GM23338 (cell line): Measurements from ENCODE around the gene S100A5. TPM values are rescaled to one million over a fixed set of nuclear protein-coding genes. Genes with fewer than 3 reads are reported as not detected.
A peak's percentile ranks its signal among the peaks of the same experiment; 100 is the strongest.

ENCODE experiments used
- ATAC-seq: fragments of 200-7000 bp; cut with Tn5 transposase; 3 replicates; pipeline ENCODE4 v1.9.1; 2020
- DNase-seq: peaks from one replicate; pipeline ENCODE4 v3.0.0-alpha.2; 2015; ENCODE audit warnings: low spot score
- H2AFZ ChIP-seq: fragments of 200-600 bp; sonication (generic); 2 replicates; pipeline ENCODE4 v1.8.0; 2016; ENCODE audit warnings: antibody characterized with exemption, mild to moderate bottlenecking, moderate library complexity
- H3F3A ChIP-seq: fragments of 200-600 bp; sonication (generic); replicated peaks from 2 replicates; pipeline ENCODE4 v1.8.0; 2017; ENCODE audit warnings: antibody characterized with exemption, mixed run types, low read depth
- H3K27ac ChIP-seq: fragments of 200-600 bp; sonication (generic); 2 replicates; pipeline ENCODE4 v1.6.1; 2016; ENCODE audit warnings: low read depth
- H3K27me3 ChIP-seq: fragments of 200-600 bp; sonication (generic); 2 replicates; pipeline ENCODE4 v1.8.0; 2016; ENCODE audit warnings: mild to moderate bottlenecking, mixed run types, moderate library complexity; ENCODE audit not compliant: insufficient read depth
- H3K36me3 ChIP-seq: fragments of 200-600 bp; sonication (generic); 2 replicates; pipeline ENCODE4 v1.8.0; 2016; ENCODE audit warnings: mild to moderate bottlenecking; ENCODE audit not compliant: insufficient read depth
- H3K4me1 ChIP-seq: fragments of 200-600 bp; sonication (generic); 2 replicates; pipeline ENCODE4 v1.8.0; 2016; ENCODE audit warnings: mild to moderate bottlenecking, moderate library complexity; ENCODE audit not compliant: insufficient read depth
- H3K4me2 ChIP-seq: fragments of 200-600 bp; sonication (generic); 2 replicates; pipeline ENCODE4 v1.7.1; 2017; ENCODE audit warnings: mixed run types
- H3K4me3 ChIP-seq: fragments of 200-600 bp; sonication (generic); 2 replicates; pipeline ENCODE4 v1.6.1; 2016; ENCODE audit warnings: mixed run types
- H3K79me2 ChIP-seq: fragments of 200-600 bp; sonication (generic); replicated peaks from 2 replicates; pipeline ENCODE4 v1.8.0; 2017; ENCODE audit warnings: mild to moderate bottlenecking; ENCODE audit not compliant: insufficient read depth
- H3K9me2 ChIP-seq: fragments of 200-600 bp; sonication (generic); 2 replicates; pipeline ENCODE4 v1.8.0; 2017; ENCODE audit not compliant: insufficient read depth
- H4K20me1 ChIP-seq: fragments of 200-600 bp; sonication (generic); replicated peaks from 2 replicates; pipeline ENCODE4 v1.8.0; 2017; ENCODE audit warnings: mild to moderate bottlenecking; ENCODE audit not compliant: insufficient read depth
- H3K27ac Mint-ChIP-seq: 2 replicates; pipeline ENCODE4 v1.8.0; 2020; ENCODE audit warnings: inconsistent platforms, mild to moderate bottlenecking, moderate library complexity, mixed read lengths
- H3K27me3 Mint-ChIP-seq: 3 replicates; pipeline ENCODE4 v1.8.0; 2022; ENCODE audit warnings: low read depth, mild to moderate bottlenecking, moderate library complexity, mixed read lengths, inconsistent platforms; ENCODE audit not compliant: insufficient read depth, poor library complexity
- H3K36me3 Mint-ChIP-seq: 3 replicates; pipeline ENCODE4 v1.8.0; 2021; ENCODE audit warnings: low read depth, mild to moderate bottlenecking, inconsistent platforms, moderate library complexity, mixed read lengths
- H3K4me1 Mint-ChIP-seq: 3 replicates; pipeline ENCODE4 v1.8.0; 2020; ENCODE audit warnings: mild to moderate bottlenecking, inconsistent platforms, mixed read lengths
- H3K4me3 Mint-ChIP-seq: 3 replicates; pipeline ENCODE4 v1.8.0; 2021; ENCODE audit warnings: moderate library complexity, mild to moderate bottlenecking, inconsistent platforms, mixed read lengths
- H3K9me3 Mint-ChIP-seq: 3 replicates; pipeline ENCODE4 v1.8.0; 2020; ENCODE audit warnings: moderate library complexity, mild to moderate bottlenecking, inconsistent platforms, mixed read lengths
- CREB1 ChIP-seq: fragments of 250-450 bp; sonication (Bioruptor Pico); IDR thresholded peaks from 2 replicates; pipeline ENCODE4 v1.5.0; 2020; ENCODE audit warnings: low read depth, mild to moderate bottlenecking, moderate library complexity
- CTCF ChIP-seq, 2 experiments: fragments of 200-600 bp in 1 of 2; sonication (generic) in 1 of 2; conservative IDR thresholded peaks; 2 replicates each; pipeline versions ENCODE4 v1.5.1 to v1.6.1; 2016 to 2017; ENCODE audit warnings: antibody characterized with exemption in 2 of 2, low read depth in 2 of 2, mild to moderate bottlenecking in 2 of 2, moderate library complexity in 1 of 2
- ETS1 ChIP-seq: IDR thresholded peaks from 2 replicates; pipeline ENCODE4 v1.6.1; 2016; ENCODE audit warnings: antibody characterized with exemption
- EZH2 ChIP-seq: fragments of 200-600 bp; sonication (generic); IDR thresholded peaks from one replicate; pipeline ENCODE4 v1.8.0; 2017; ENCODE audit warnings: antibody characterized with exemption, mild to moderate bottlenecking, low read depth; ENCODE audit not compliant: unreplicated experiment
- EZH2phosphoT487 ChIP-seq: fragments of 200-600 bp; sonication (generic); IDR thresholded peaks from one replicate; pipeline ENCODE4 v1.8.1; 2018; ENCODE audit warnings: antibody characterized with exemption; ENCODE audit not compliant: unreplicated experiment
- JUNB ChIP-seq: IDR thresholded peaks from one replicate; pipeline ENCODE4 v1.6.1; 2016; ENCODE audit warnings: antibody characterized with exemption; ENCODE audit not compliant: unreplicated experiment
- NANOG ChIP-seq: IDR thresholded peaks from 2 replicates; pipeline ENCODE4 v1.6.1; 2016; ENCODE audit warnings: antibody characterized with exemption, borderline replicate concordance
- POLR2AphosphoS5 ChIP-seq: IDR thresholded peaks from 2 replicates; pipeline ENCODE4 v1.6.1; 2016; ENCODE audit warnings: antibody characterized with exemption, low read depth
- STAT1 ChIP-seq: IDR thresholded peaks from one replicate; pipeline ENCODE4 v1.6.1; 2016; ENCODE audit warnings: antibody characterized with exemption; ENCODE audit not compliant: unreplicated experiment
- ZNF114 ChIP-seq: fragments of 250-450 bp; sonication (Bioruptor Pico); IDR thresholded peaks from 2 replicates; pipeline ENCODE4 v1.5.0; 2020; ENCODE audit warnings: mild to moderate bottlenecking, moderate library complexity
- ZNF331 ChIP-seq: fragments of 250-450 bp; sonication (Bioruptor Pico); IDR thresholded peaks from 2 replicates; pipeline ENCODE4 v1.5.0; 2020; ENCODE audit warnings: low read depth, mild to moderate bottlenecking, moderate library complexity
- ZNF462 ChIP-seq: fragments of 250-450 bp; sonication (Bioruptor Pico); IDR thresholded peaks from 2 replicates; pipeline ENCODE4 v1.5.0; 2020; ENCODE audit warnings: mild to moderate bottlenecking, moderate library complexity
- polyA plus RNA-seq: library from polyadenylated mRNA; unstranded; fragments of >200 nt; fragmentation: Nextera tagmentation; extraction: Ambion mirVana; gene quantifications from 2 replicates; pipeline ENCODE4 v1.2.1, GENCODE V29; 2016
- total RNA-seq: library from RNA; depleted of rRNA; stranded (reverse); fragments of >200 nt; shearing (Covaris generic); gene quantifications from 2 replicates; pipeline ENCODE4 v1.2.3, GENCODE V29; 2014
- TF ChIP-seq, protein P1 (sequence below): IDR thresholded peaks from one replicate; pipeline ENCODE4 v1.6.1; 2018; ENCODE audit warnings: antibody characterized with exemption; ENCODE audit not compliant: unreplicated experiment

The S100A5 gene
- total and polyA plus RNA-seq, 2 experiments from 2014 or later: 0.47 TPM; not detected in 1

- Mint-ChIP-seq H3K4me3 (peak within 1 kb of the TSS; percentile 15; the same call in 1 of the 3 replicates), H3K4me1 (peaks cover 36% of the 10 kb centered on the region), H3K9me3 (no peaks in the 10 kb centered on the region), H3K27me3 (peaks cover 17% of the 10 kb centered on the region), H3K36me3 (no peaks in the 10 kb centered on the region), H3K27ac (peak within 1 kb of the TSS; percentile 96)
- peak within 1 kb of the TSS; percentile 85 for H2AFZ ChIP-seq
- peaks cover 6% of the 10 kb centered on the region; the same call in 1 of the 2 replicates for H3F3A ChIP-seq
- no peak for TF ChIP-seq STAT1
- no peak for TF ChIP-seq ETS1
- TF ChIP-seq EZH2: no peak
- TF ChIP-seq, protein P1, sequence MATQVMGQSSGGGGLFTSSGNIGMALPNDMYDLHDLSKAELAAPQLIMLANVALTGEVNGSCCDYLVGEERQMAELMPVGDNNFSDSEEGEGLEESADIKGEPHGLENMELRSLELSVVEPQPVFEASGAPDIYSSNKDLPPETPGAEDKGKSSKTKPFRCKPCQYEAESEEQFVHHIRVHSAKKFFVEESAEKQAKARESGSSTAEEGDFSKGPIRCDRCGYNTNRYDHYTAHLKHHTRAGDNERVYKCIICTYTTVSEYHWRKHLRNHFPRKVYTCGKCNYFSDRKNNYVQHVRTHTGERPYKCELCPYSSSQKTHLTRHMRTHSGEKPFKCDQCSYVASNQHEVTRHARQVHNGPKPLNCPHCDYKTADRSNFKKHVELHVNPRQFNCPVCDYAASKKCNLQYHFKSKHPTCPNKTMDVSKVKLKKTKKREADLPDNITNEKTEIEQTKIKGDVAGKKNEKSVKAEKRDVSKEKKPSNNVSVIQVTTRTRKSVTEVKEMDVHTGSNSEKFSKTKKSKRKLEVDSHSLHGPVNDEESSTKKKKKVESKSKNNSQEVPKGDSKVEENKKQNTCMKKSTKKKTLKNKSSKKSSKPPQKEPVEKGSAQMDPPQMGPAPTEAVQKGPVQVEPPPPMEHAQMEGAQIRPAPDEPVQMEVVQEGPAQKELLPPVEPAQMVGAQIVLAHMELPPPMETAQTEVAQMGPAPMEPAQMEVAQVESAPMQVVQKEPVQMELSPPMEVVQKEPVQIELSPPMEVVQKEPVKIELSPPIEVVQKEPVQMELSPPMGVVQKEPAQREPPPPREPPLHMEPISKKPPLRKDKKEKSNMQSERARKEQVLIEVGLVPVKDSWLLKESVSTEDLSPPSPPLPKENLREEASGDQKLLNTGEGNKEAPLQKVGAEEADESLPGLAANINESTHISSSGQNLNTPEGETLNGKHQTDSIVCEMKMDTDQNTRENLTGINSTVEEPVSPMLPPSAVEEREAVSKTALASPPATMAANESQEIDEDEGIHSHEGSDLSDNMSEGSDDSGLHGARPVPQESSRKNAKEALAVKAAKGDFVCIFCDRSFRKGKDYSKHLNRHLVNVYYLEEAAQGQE: no peak
- TF ChIP-seq ZNF331: no peak
- no peak for TF ChIP-seq POLR2AphosphoS5
- TF ChIP-seq JUNB: no peak
- TF ChIP-seq CTCF (conservative IDR thresholded peaks at IDR 0.05; ENCODE audit: low read depth in 2 of 2): no peak
- no peak for TF ChIP-seq CREB1
- no peak for TF ChIP-seq ZNF462 (CRISPR knock-in tag)
- TF ChIP-seq EZH2phosphoT487: no peak
- no peak for TF ChIP-seq NANOG
- no peak for TF ChIP-seq ZNF114 (CRISPR knock-in tag)
- ATAC-seq (no peak), DNase-seq (no peak)
- H3K4me1 ChIP-seq: peaks cover 18% of the 10 kb centered on the region
- H3K79me2 ChIP-seq: no peaks in the 10 kb centered on the region
- H3K9me2 ChIP-seq: no peaks in the 10 kb centered on the region
- H4K20me1 ChIP-seq: no peaks in the 10 kb centered on the region
- no peaks in the 10 kb centered on the region for H3K27me3 ChIP-seq
- H3K4me3 ChIP-seq: 0 out of 2 replicates have a peak within 1 kb of the TSS, but pooled peaks have one; percentile 17
- no peaks in the 10 kb centered on the region for H3K36me3 ChIP-seq
- peak within 1 kb of the TSS; percentile 64 for H3K4me2 ChIP-seq
- H3K27ac ChIP-seq: 0 out of 2 replicates have a peak within 1 kb of the TSS, but pooled peaks have one; percentile 55
Observed at GRCh38 chr1:153565529-153566374, 25.0 kb upstream of the S100A5 start, which contains the start of gene S100A2. S100A2 (minus strand) TSS chr1:153565844; CDS start chr1:153563877, 1,967 bp downstream.
